WTC11 (cell line): ENCODE measurements around the gene KRTAP5-9. TPM values are rescaled to one million over a fixed set of nuclear protein-coding genes. Genes with fewer than 3 reads are reported as not detected.
"Not testable (repeated sequence)": the region's sequence is repeated elsewhere in the genome, so short reads cannot be mapped to it uniquely, and the experiment has no call there.

Experiments used
- ATAC-seq: fragments of 200-7000 bp; cut with Tn5 transposase; 2 replicates; pipeline ENCODE4 v1.10.0; 2021; ENCODE audit warnings: mild to moderate bottlenecking, moderate library complexity
- CTCF ChIA-PET: fragments of 300-600 bp; sonication (Branson Sonifier 250); formaldehyde crosslinking; loops from one replicate; lab custom pipeline; 2021; ENCODE audit warnings: antibody characterized with exemption; lab: Charles Lee
- POLR2A ChIA-PET: fragments of 350-600 bp; sonication (Branson Sonifier 250); formaldehyde crosslinking; loops from one replicate; lab custom pipeline; 2021; ENCODE audit warnings: antibody characterized with exemption; lab: Charles Lee
- DNase-seq: peaks from one replicate; pipeline ENCODE4 v3.0.0; 2021; ENCODE audit warnings: low spot score
- H3K27ac Mint-ChIP-seq: 2 replicates; pipeline ENCODE4 v1.8.0; 2021; ENCODE audit warnings: mixed read lengths
- H3K27me3 Mint-ChIP-seq: 2 replicates; pipeline ENCODE4 v1.8.0; 2021; ENCODE audit warnings: low read depth, mild to moderate bottlenecking, moderate library complexity, mixed read lengths
- H3K36me3 Mint-ChIP-seq: 2 replicates; pipeline ENCODE4 v1.8.0; 2021; ENCODE audit warnings: mixed read lengths
- H3K4me1 Mint-ChIP-seq: 2 replicates; pipeline ENCODE4 v1.8.0; 2022; ENCODE audit warnings: mixed read lengths
- H3K4me3 Mint-ChIP-seq: 2 replicates; pipeline ENCODE4 v1.8.0; 2021; ENCODE audit warnings: mild to moderate bottlenecking, moderate library complexity, mixed read lengths
- H3K9me3 Mint-ChIP-seq: 2 replicates; pipeline ENCODE4 v1.8.0; 2021; ENCODE audit warnings: mixed read lengths
- CBFB ChIP-seq: sonication (generic); formaldehyde crosslinking; IDR thresholded peaks from 2 replicates; pipeline ENCODE4 v1.8.1; 2022; ENCODE audit warnings: mild to moderate bottlenecking, low read depth, missing genetic modification reagents
- CDX4 ChIP-seq: fragments of 250-450 bp; sonication (Bioruptor Pico); IDR thresholded peaks from 2 replicates; pipeline ENCODE4 v1.9.0; 2021; ENCODE audit warnings: moderate library complexity, mild to moderate bottlenecking, inconsistent platforms, borderline replicate concordance
- CREM ChIP-seq: sonication (generic); formaldehyde crosslinking; IDR thresholded peaks from 2 replicates; pipeline ENCODE4 v1.8.1; 2022; ENCODE audit warnings: mild to moderate bottlenecking, missing genetic modification reagents, moderate library complexity
- EMX1 ChIP-seq: fragments of 250-450 bp; sonication (Bioruptor Pico); IDR thresholded peaks from 2 replicates; pipeline ENCODE4 v1.8.0; 2021; ENCODE audit warnings: mild to moderate bottlenecking
- JAZF1 ChIP-seq: fragments of 250-450 bp; sonication (Bioruptor Pico); IDR thresholded peaks from 2 replicates; pipeline ENCODE4 v1.9.0; 2021; ENCODE audit warnings: moderate library complexity, mild to moderate bottlenecking, inconsistent platforms
- MYBL2 ChIP-seq: sonication (generic); formaldehyde crosslinking; IDR thresholded peaks from 2 replicates; pipeline ENCODE4 v1.8.1; 2023; ENCODE audit warnings: mild to moderate bottlenecking, moderate library complexity, missing genetic modification reagents
- NR1H2 ChIP-seq: sonication (generic); formaldehyde crosslinking; IDR thresholded peaks from 2 replicates; pipeline ENCODE4 v1.9.0; 2021; ENCODE audit warnings: mild to moderate bottlenecking, moderate library complexity, missing genetic modification reagents
- RORB ChIP-seq: fragments of 250-450 bp; sonication (Bioruptor Pico); IDR thresholded peaks from 2 replicates; pipeline ENCODE4 v1.9.0; 2021; ENCODE audit warnings: mild to moderate bottlenecking
- SMAD4 ChIP-seq: sonication (generic); formaldehyde crosslinking; IDR thresholded peaks from 2 replicates; pipeline ENCODE4 v1.8.0; 2022; ENCODE audit warnings: mild to moderate bottlenecking, missing genetic modification reagents
- TEAD4 ChIP-seq: sonication (generic); formaldehyde crosslinking; IDR thresholded peaks from 2 replicates; pipeline ENCODE4 v1.8.0; 2022; ENCODE audit warnings: mild to moderate bottlenecking, missing genetic modification reagents
- ZNF121 ChIP-seq: sonication (generic); formaldehyde crosslinking; IDR thresholded peaks from 2 replicates; pipeline ENCODE4 v1.8.0; 2023; ENCODE audit warnings: missing genetic modification reagents
- ZNF281 ChIP-seq: sonication (generic); formaldehyde crosslinking; IDR thresholded peaks from 2 replicates; pipeline ENCODE4 v1.8.0; 2023; ENCODE audit warnings: mild to moderate bottlenecking, missing genetic modification reagents
- ZNF512 ChIP-seq: sonication (generic); formaldehyde crosslinking; IDR thresholded peaks from 2 replicates; pipeline ENCODE4 v1.8.1; 2022; ENCODE audit warnings: missing genetic modification reagents, borderline replicate concordance
- total RNA-seq: library from RNA; stranded (reverse); gene quantifications from 3 replicates; pipeline ENCODE4 v1.2.3, GENCODE V29; 2021
- TF ChIP-seq, protein P1 (sequence below): sonication (generic); formaldehyde crosslinking; IDR thresholded peaks from 2 replicates; pipeline ENCODE4 v1.8.0; 2022; ENCODE audit warnings: mild to moderate bottlenecking, missing genetic modification reagents
- TF ChIP-seq, protein P2 (sequence below): sonication (generic); formaldehyde crosslinking; conservative IDR thresholded peaks from 2 replicates; pipeline ENCODE4 v1.8.1; 2022; ENCODE audit warnings: mild to moderate bottlenecking, missing genetic modification reagents
- TF ChIP-seq, protein P3 (sequence below): sonication (generic); formaldehyde crosslinking; IDR thresholded peaks from 2 replicates; pipeline ENCODE4 v1.8.0; 2022; ENCODE audit warnings: mild to moderate bottlenecking, missing genetic modification reagents
- TF ChIP-seq, protein P4 (sequence below): sonication (generic); formaldehyde crosslinking; IDR thresholded peaks from 2 replicates; pipeline ENCODE4 v1.8.1; 2022; ENCODE audit warnings: low read depth, mild to moderate bottlenecking, moderate library complexity, missing genetic modification reagents, borderline replicate concordance

Gene KRTAP5-9
- total RNA-seq, 1 experiment from 2014 or later = not detected

- peaks cover 18% of the 10 kb centered on the region for H3K27me3 Mint-ChIP-seq
- ATAC-seq (no peak), DNase-seq (no peak)
- CTCF ChIA-PET = interaction anchor here (1.0 kb wide), 1 partner anchor 37 kb away, joined by 4 read pairs; no protein-coding TSS in a partner anchor
- POLR2A ChIA-PET = no interaction called here
- H3K27ac Mint-ChIP-seq = no peak overlapping the region
- peaks cover 21% of the 10 kb centered on the region for H3K9me3 Mint-ChIP-seq
- no peak for TF ChIP-seq TEAD4 (CRISPR knock-in tag)
- no peak for TF ChIP-seq NR1H2
- TF ChIP-seq CBFB (CRISPR knock-in tag) = no peak
- TF ChIP-seq CREM (CRISPR knock-in tag) = no peak
- TF ChIP-seq, protein P1, sequence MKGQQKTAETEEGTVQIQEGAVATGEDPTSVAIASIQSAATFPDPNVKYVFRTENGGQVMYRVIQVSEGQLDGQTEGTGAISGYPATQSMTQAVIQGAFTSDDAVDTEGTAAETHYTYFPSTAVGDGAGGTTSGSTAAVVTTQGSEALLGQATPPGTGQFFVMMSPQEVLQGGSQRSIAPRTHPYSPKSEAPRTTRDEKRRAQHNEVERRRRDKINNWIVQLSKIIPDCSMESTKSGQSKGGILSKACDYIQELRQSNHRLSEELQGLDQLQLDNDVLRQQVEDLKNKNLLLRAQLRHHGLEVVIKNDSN = no peak
- no peak for TF ChIP-seq ZNF281
- TF ChIP-seq, protein P2, sequence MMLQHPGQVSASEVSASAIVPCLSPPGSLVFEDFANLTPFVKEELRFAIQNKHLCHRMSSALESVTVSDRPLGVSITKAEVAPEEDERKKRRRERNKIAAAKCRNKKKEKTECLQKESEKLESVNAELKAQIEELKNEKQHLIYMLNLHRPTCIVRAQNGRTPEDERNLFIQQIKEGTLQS (CRISPR knock-in tag) = no peak
- no peak for TF ChIP-seq EMX1 (CRISPR knock-in tag)
- TF ChIP-seq JAZF1 = no peak
- TF ChIP-seq CDX4 (CRISPR knock-in tag) = no peak
- TF ChIP-seq, protein P3, sequence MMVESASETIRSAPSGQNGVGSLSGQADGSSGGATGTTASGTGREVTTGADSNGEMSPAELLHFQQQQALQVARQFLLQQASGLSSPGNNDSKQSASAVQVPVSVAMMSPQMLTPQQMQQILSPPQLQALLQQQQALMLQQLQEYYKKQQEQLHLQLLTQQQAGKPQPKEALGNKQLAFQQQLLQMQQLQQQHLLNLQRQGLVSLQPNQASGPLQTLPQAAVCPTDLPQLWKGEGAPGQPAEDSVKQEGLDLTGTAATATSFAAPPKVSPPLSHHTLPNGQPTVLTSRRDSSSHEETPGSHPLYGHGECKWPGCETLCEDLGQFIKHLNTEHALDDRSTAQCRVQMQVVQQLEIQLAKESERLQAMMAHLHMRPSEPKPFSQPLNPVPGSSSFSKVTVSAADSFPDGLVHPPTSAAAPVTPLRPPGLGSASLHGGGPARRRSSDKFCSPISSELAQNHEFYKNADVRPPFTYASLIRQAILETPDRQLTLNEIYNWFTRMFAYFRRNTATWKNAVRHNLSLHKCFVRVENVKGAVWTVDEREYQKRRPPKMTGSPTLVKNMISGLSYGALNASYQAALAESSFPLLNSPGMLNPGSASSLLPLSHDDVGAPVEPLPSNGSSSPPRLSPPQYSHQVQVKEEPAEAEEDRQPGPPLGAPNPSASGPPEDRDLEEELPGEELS (CRISPR knock-in tag) = no peak
- TF ChIP-seq MYBL2 (CRISPR knock-in tag) = no peak
- TF ChIP-seq ZNF121 (CRISPR knock-in tag) = no peak
- no peak for TF ChIP-seq SMAD4 (CRISPR knock-in tag)
- TF ChIP-seq ZNF512 (CRISPR knock-in tag) = no peak
- no peak for TF ChIP-seq RORB (CRISPR knock-in tag)
- TF ChIP-seq, protein P4, sequence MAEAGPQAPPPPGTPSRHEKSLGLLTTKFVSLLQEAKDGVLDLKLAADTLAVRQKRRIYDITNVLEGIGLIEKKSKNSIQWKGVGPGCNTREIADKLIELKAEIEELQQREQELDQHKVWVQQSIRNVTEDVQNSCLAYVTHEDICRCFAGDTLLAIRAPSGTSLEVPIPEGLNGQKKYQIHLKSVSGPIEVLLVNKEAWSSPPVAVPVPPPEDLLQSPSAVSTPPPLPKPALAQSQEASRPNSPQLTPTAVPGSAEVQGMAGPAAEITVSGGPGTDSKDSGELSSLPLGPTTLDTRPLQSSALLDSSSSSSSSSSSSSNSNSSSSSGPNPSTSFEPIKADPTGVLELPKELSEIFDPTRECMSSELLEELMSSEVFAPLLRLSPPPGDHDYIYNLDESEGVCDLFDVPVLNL (CRISPR knock-in tag) = no peak
- H3K4me3 Mint-ChIP-seq = no peak overlapping the region
- 0 out of 2 replicates have a peak, but pooled peaks cover 3% of the 10 kb centered on the region for H3K4me1 Mint-ChIP-seq
- no peaks in the 10 kb centered on the region; the same call in 1 of the 2 replicates for H3K36me3 Mint-ChIP-seq
Observed at GRCh38 chr11:71525938-71526495, 22.2 kb upstream of the KRTAP5-9 start.

DNA sequence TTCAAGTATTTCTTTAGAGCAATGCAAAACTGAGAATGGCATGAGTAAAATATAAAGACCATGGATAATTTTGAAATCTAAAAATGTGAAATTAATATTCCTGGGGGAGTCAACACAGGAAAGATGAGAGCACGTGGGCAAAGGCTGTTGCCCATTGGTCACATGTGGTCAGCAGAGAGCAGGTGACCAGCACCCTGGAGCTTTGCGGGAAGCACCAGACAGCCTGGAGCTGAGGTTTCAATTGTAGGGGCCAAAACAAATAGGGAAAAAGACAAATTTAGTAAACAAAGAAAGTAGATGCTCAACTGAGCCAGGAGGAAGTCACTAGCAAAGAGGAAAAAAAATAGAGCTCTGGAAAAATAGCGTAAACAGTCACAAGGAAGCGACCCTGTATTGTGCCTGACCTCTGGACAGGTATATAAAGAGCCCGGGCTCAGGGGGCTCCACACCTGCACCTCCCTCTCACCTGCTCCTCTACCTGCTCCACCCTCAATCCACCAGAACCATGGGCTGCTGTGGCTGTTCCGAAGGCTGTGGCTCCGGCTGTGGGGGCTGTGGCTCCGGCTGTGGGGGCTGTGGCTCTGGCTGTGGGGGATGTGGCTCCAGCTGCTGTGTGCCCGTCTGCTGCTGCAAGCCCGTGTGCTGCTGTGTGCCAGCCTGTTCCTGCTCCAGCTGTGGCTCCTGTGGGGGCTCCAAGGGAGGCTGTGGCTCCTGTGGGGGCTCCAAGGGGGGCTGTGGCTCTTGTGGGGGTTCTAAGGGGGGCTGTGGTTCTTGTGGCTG lies 21.2 kb upstream of the KRTAP5-9 start, which contains the start of gene KRTAP5-7:
Gene KRTAP5-7 (plus strand): TSS at position 472 of the 780 bp plus-strand sequence. CDS start 34 bp downstream, at position 506.
- ChIA-PET CTCF (interaction anchor here (1.0 to 1.9 kb wide), 3 partner anchors 36 to 74 kb away, joined by 3 to 6 read pairs (median 5); partner anchors contain the start of gene NADSYN1), POLR2A (interaction anchor here (0.6 to 0.7 kb wide), 2 partner anchors 9 to 1611 kb away, joined by 4 to 5 read pairs; no protein-coding TSS in a partner anchor)
- H3K27ac Mint-ChIP-seq, H3K36me3 Mint-ChIP-seq, ATAC-seq, H3K4me1 Mint-ChIP-seq, DNase-seq, H3K4me3 Mint-ChIP-seq: not testable (repeated sequence)
- peaks cover 13% of the 10 kb centered on the region for H3K9me3 Mint-ChIP-seq
- peaks cover 20% of the 10 kb centered on the region for H3K27me3 Mint-ChIP-seq
